HEK293 (cell line): ENCODE results near the gene RAP1A.

Experiments
- CTCF ChIA-PET: fragments of 350-600 bp; formaldehyde crosslinking; extraction: SDS; loops from one replicate; lab custom pipeline; 2021; ENCODE audit warnings: antibody characterized with exemption; lab: Yijun Ruan, JAX
- POLR2A ChIA-PET: fragments of 300-600 bp; formaldehyde crosslinking; extraction: SDS; loops from one replicate; lab custom pipeline; 2020; ENCODE audit warnings: antibody characterized with exemption, inconsistent platforms; lab: Yijun Ruan, JAX
- H3K27ac ChIP-seq: fragments of 200-500 bp; sonication (Bioruptor generic); 2 replicates; pipeline ENCODE4 v1.5.1; 2014; ENCODE audit warnings: low read depth, low read length, control low read depth, inconsistent platforms; ENCODE audit errors: extremely low read depth
- H3K36me3 ChIP-seq, 2 experiments: fragments of 200-500 bp in 1 of 2; sonication (Bioruptor generic) in 1 of 2; 1 replicate in 1 of 2; 2 replicates in 1 of 2; pipeline ENCODE4 v1.5.1; 2014 to 2017; ENCODE audit warnings: inconsistent platforms in 2 of 2, low read length in 2 of 2; ENCODE audit not compliant: control insufficient read depth in 2 of 2, insufficient read depth in 1 of 2
- H3K4me1 ChIP-seq: fragments of 200-500 bp; sonication (Bioruptor generic); 2 replicates; pipeline ENCODE4 v1.5.1; 2014; ENCODE audit warnings: mild to moderate bottlenecking, low read length, inconsistent platforms; ENCODE audit not compliant: control insufficient read depth, insufficient read depth
- H3K4me3 ChIP-seq: 2 replicates; pipeline ENCODE4 v1.5.1; 2011; ENCODE audit warnings: low read depth, mild to moderate bottlenecking, control low read depth, low read length, moderate library complexity
- H3K9me3 ChIP-seq: fragments of 200-500 bp; sonication (Bioruptor generic); 2 replicates; pipeline ENCODE4 v1.5.1; 2014; ENCODE audit warnings: low read depth, low read length, inconsistent platforms; ENCODE audit not compliant: control insufficient read depth, insufficient read depth
- EGR2 ChIP-seq: fragments of 450-650 bp; formaldehyde crosslinking; IDR thresholded peaks from 2 replicates; pipeline ENCODE4 v1.5.1; 2016; ENCODE audit warnings: low read depth, missing biosample characterization, missing genetic modification characterization
- PRDM1 ChIP-seq: fragments of 450-650 bp; formaldehyde crosslinking; IDR thresholded peaks from 2 replicates; pipeline ENCODE4; 2016; ENCODE audit warnings: missing biosample characterization, missing genetic modification characterization
- SALL2 ChIP-seq: fragments of 450-650 bp; formaldehyde crosslinking; IDR thresholded peaks from 2 replicates; pipeline ENCODE4 v1.5.0; 2017; ENCODE audit warnings: missing biosample characterization, mild to moderate bottlenecking, missing genetic modification characterization, borderline replicate concordance
- TRIM28 ChIP-seq: IDR thresholded peaks from 2 replicates; pipeline ENCODE4 v1.6.1; 2011; ENCODE audit warnings: low read length, control low read depth, borderline replicate concordance
- YY1 ChIP-seq: fragments of 450-650 bp; formaldehyde crosslinking; IDR thresholded peaks from 2 replicates; pipeline ENCODE4 v1.5.1; 2018; ENCODE audit warnings: missing biosample characterization, missing genetic modification characterization
- ZBTB20 ChIP-seq: fragments of 450-650 bp; formaldehyde crosslinking; IDR thresholded peaks from 2 replicates; pipeline ENCODE4 v1.5.1; 2016; ENCODE audit warnings: missing biosample characterization, missing genetic modification characterization
- ZFP3 ChIP-seq: fragments of 450-650 bp; formaldehyde crosslinking; IDR thresholded peaks from 2 replicates; pipeline ENCODE4 v1.5.1; 2016; ENCODE audit warnings: low read depth, missing biosample characterization, missing genetic modification characterization
- ZNF544 ChIP-seq: fragments of 450-650 bp; formaldehyde crosslinking; IDR thresholded peaks from 2 replicates; pipeline ENCODE4 v1.5.0; 2017; ENCODE audit warnings: missing biosample characterization, missing genetic modification characterization
- ZNF621 ChIP-seq: fragments of 450-650 bp; formaldehyde crosslinking; IDR thresholded peaks from 2 replicates; pipeline ENCODE4 v1.5.1; 2017; ENCODE audit warnings: missing biosample characterization, missing genetic modification characterization
- ZNF664 ChIP-seq: fragments of 450-650 bp; formaldehyde crosslinking; IDR thresholded peaks from 2 replicates; pipeline ENCODE4 v1.5.1; 2016; ENCODE audit warnings: missing biosample characterization, missing genetic modification characterization
- ZNF701 ChIP-seq: fragments of 450-650 bp; formaldehyde crosslinking; IDR thresholded peaks from 2 replicates; pipeline ENCODE4 v1.5.1; 2016; ENCODE audit warnings: missing biosample characterization, missing genetic modification characterization
- ZNF747 ChIP-seq: fragments of 450-650 bp; formaldehyde crosslinking; IDR thresholded peaks from 2 replicates; pipeline ENCODE4 v1.5.1; 2016; ENCODE audit warnings: missing biosample characterization, missing genetic modification characterization
- ZNF792 ChIP-seq: fragments of 450-650 bp; formaldehyde crosslinking; IDR thresholded peaks from 2 replicates; pipeline ENCODE4 v1.5.1; 2016; ENCODE audit warnings: missing biosample characterization, missing genetic modification characterization
- ZNF830 ChIP-seq: fragments of 450-650 bp; IDR thresholded peaks from 2 replicates; pipeline ENCODE4 v1.5.0; 2018; ENCODE audit warnings: missing biosample characterization, missing genetic modification characterization, low read depth, mild to moderate bottlenecking, moderate library complexity
- ZNF843 ChIP-seq: fragments of 450-650 bp; formaldehyde crosslinking; IDR thresholded peaks from 2 replicates; pipeline ENCODE4 v1.5.1; 2016; ENCODE audit warnings: missing biosample characterization, missing genetic modification characterization
- TF ChIP-seq, protein P1 (sequence below): fragments of 450-650 bp; formaldehyde crosslinking; IDR thresholded peaks from 2 replicates; pipeline ENCODE4 v1.5.1; 2016; ENCODE audit warnings: missing biosample characterization, missing genetic modification characterization
- TF ChIP-seq, protein P2 (sequence below): fragments of 450-650 bp; formaldehyde crosslinking; IDR thresholded peaks from 2 replicates; pipeline ENCODE4 v1.5.1; 2017; ENCODE audit warnings: missing biosample characterization, mild to moderate bottlenecking, missing genetic modification characterization, moderate library complexity
- TF ChIP-seq, protein P3 (sequence below): fragments of 450-650 bp; formaldehyde crosslinking; IDR thresholded peaks from 2 replicates; pipeline ENCODE4 v1.5.1; 2016; ENCODE audit warnings: missing biosample characterization, missing genetic modification characterization

The RAP1A gene

DNA sequence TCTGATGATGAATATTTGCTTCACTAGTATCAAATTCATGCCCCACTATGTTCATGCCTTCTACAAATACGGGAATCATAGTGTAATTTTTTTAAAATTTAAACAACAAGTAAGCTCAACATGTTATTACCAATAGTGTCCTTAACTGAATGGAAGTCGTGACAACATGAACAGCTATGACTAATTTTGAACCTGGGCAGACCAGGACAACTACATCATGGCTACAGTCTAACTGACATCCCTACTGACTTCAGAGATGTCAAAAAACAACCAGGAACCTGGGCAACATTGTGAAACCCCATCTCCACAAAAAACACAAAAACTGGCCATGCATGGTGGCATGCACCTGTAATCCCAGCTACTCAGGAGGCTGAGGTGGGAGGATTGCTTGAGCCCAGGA lies 33.5 kb upstream of the RAP1A start:
- Histone ChIP-seq H3K4me1 (no peaks in the 10 kb centered on the region), H3K27ac (no peak overlapping the region), H3K36me3 (no peaks in the 10 kb centered on the region), H3K4me3 (no peak overlapping the region), H3K9me3 (no peaks in the 10 kb centered on the region)
- TF ChIP-seq, protein P1, sequence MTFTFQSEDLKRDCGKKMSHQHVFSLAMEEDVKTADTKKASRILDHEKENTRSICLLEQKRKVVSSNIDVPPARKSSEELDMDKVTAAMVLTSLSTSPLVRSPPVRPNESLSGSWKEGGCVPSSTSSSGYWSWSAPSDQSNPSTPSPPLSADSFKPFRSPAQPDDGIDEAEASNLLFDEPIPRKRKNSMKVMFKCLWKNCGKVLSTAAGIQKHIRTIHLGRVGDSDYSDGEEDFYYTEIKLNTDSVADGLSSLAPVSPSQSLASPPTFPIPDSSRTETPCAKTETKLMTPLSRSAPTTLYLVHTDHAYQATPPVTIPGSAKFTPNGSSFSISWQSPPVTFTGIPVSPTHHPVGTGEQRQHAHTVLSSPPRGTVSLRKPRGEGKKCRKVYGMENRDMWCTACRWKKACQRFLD: no peak
- no peak for TF ChIP-seq ZNF544
- TF ChIP-seq, protein P2, sequence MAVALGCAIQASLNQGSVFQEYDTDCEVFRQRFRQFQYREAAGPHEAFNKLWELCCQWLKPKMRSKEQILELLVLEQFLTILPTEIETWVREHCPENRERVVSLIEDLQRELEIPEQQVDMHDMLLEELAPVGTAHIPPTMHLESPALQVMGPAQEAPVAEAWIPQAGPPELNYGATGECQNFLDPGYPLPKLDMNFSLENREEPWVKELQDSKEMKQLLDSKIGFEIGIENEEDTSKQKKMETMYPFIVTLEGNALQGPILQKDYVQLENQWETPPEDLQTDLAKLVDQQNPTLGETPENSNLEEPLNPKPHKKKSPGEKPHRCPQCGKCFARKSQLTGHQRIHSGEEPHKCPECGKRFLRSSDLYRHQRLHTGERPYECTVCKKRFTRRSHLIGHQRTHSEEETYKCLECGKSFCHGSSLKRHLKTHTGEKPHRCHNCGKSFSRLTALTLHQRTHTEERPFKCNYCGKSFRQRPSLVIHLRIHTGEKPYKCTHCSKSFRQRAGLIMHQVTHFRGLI (tag by site-specific recombination): no peak
- TF ChIP-seq YY1 (tag by site-specific recombination): no peak
- TF ChIP-seq, protein P3, sequence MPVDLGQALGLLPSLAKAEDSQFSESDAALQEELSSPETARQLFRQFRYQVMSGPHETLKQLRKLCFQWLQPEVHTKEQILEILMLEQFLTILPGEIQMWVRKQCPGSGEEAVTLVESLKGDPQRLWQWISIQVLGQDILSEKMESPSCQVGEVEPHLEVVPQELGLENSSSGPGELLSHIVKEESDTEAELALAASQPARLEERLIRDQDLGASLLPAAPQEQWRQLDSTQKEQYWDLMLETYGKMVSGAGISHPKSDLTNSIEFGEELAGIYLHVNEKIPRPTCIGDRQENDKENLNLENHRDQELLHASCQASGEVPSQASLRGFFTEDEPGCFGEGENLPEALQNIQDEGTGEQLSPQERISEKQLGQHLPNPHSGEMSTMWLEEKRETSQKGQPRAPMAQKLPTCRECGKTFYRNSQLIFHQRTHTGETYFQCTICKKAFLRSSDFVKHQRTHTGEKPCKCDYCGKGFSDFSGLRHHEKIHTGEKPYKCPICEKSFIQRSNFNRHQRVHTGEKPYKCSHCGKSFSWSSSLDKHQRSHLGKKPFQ: no peak
- no peak for TF ChIP-seq ZNF664 (tag by site-specific recombination)
- TF ChIP-seq TRIM28: no peak
- TF ChIP-seq ZNF792 (tag by site-specific recombination): no peak
- no peak for TF ChIP-seq ZNF701 (tag by site-specific recombination)
- TF ChIP-seq ZNF747 (tag by site-specific recombination): no peak
- no peak for TF ChIP-seq ZNF830
- TF ChIP-seq ZNF621 (tag by site-specific recombination): no peak
- no peak for TF ChIP-seq ZBTB20 (tag by site-specific recombination)
- CTCF ChIA-PET: no interaction called here
- POLR2A ChIA-PET: no interaction called here

DNA sequence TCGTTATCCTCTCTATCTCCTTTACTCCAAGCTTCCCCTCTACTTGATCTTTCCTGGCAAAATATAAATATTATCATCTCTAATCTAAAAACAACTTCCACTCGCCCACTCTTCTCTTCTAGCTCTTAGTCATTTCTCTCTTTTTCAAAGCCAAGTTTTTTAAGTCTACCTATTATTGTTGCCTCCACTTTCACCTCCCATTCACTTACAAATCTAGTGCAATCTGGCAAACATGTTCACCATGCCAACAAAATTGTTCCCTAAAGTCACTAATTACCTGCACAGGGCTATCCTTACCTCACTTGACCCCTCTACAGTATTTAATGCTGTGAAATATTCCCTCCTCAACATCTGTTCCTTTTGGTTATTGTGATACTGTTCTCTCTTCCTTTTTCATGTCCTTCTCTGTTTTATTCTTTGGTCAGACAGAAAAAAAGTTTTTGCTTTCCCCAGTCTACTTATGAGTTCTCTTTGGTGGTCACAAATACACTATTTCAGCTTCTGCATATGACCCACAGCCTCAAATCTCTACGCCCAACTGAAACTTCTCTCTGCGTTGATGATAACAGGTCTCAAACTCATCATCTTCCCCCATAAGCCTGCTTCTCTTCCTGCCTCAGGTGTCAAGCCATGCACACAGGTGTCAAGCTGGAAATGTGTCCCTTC lies 31.9 kb upstream of the RAP1A start:
- no peaks in the 10 kb centered on the region for H3K9me3 ChIP-seq
- no peak overlapping the region for H3K4me3 ChIP-seq
- H3K4me1 ChIP-seq: 0 out of 2 replicates have a peak, but pooled peaks cover 4% of the 10 kb centered on the region
- no peaks in the 10 kb centered on the region for H3K36me3 ChIP-seq
- no peak overlapping the region for H3K27ac ChIP-seq
- CTCF ChIA-PET: no interaction called here
- TF ChIP-seq PRDM1 (tag by site-specific recombination) (0 out of 2 replicates have a peak, but pooled peaks have one; percentile 24), SALL2 (tag by site-specific recombination) (no peak), EGR2 (tag by site-specific recombination) (0 out of 2 replicates have a peak, but pooled peaks have one; percentile 14)
- TF ChIP-seq, all 188 proteins: peak for 2
- POLR2A ChIA-PET: no interaction called here

DNA sequence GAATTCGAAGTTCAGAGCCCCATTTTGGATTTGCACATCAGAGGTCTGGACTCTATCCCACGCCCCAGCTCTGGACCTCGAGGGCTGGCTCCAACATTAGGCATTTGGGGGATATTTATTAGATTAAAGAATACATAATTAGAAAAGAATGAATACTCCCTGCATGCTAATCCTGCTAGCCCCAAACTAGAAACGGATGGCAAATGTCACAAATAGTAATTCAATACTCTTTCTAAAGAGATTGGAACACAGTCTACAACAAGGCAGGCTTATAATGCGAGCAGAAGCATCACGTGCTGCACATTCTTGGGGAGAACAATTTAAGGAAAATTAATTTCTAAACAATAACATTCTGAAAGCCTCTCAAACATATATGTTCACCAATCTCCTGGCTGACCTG lies 27.7 kb upstream of the RAP1A start:
- Histone ChIP-seq H3K4me1 (peaks cover 12% of the 10 kb centered on the region), H3K27ac (peak overlapping the region; percentile 61; the same call in 1 of the 2 replicates), H3K36me3 (no peaks in the 10 kb centered on the region), H3K4me3 (no peak overlapping the region), H3K9me3 (no peaks in the 10 kb centered on the region)
- ChIA-PET CTCF (interaction anchor here (0.6 to 1.1 kb wide), 2 partner anchors 9 to 84 kb away, joined by 3 to 5 read pairs; no protein-coding TSS in a partner anchor), POLR2A (no interaction called here)
- TF ChIP-seq ZNF843: no peak
- no peak for TF ChIP-seq ZFP3 (tag by site-specific recombination)
